Measurements from ENCODE around the gene LTBP3. TPM values are rescaled to one million over a fixed set of nuclear protein-coding genes. Genes with fewer than 3 reads are reported as not detected.

LTBP3 gene
- total and polyA plus RNA-seq, 9 of the 15 experiments (the other 6 are each of a cell fraction or from before 2014, with no cell fraction given): 0.06 to 20.5 (median 4.8) TPM

- TF ChIP-seq ZNF518B (CRISPR knock-in tag; IDR thresholded peaks at IDR 0.05) (0 out of 2 replicates have a peak, but pooled peaks have one; percentile 24), POLR2AphosphoS5 (IDR thresholded peaks at IDR 0.05; ENCODE audit: control insufficient read depth, insufficient read depth, low read depth, low read length) (peak; percentile 90), HDAC3 (IDR thresholded peaks at IDR 0.05; ENCODE audit: borderline replicate concordance, partially characterized antibody) (peak; percentile 38), ELF2 (CRISPR knock-in tag; IDR thresholded peaks at IDR 0.05) (0 out of 2 replicates have a peak, but pooled peaks have one; percentile 5), ZBTB33 (CRISPR knock-in tag; IDR thresholded peaks at IDR 0.05) (peak; percentile 36; the same call in 1 of the 2 replicates), ZNF740 (CRISPR knock-in tag; IDR thresholded peaks at IDR 0.05) (peak; percentile 54), ZNF740 (tag; IDR thresholded peaks at IDR 0.05) (peak in 1 of 2 experiments; percentile 49; a peak in 1 of 4 replicates), TEAD4 (IDR thresholded peaks at IDR 0.05; ENCODE audit: low read length) (peak; percentile 11; the same call in 1 of the 2 replicates), TEAD4 (CRISPR knock-in tag; IDR thresholded peaks at IDR 0.05; ENCODE audit: borderline replicate concordance) (no peak), ZFX (CRISPR knock-in tag; IDR thresholded peaks at IDR 0.05) (peak; percentile 27; the same call in 1 of the 2 replicates), SMAD3 (CRISPR knock-in tag; conservative IDR thresholded peaks at IDR 0.05) (peak; percentile 52), ZNF583 (CRISPR knock-in tag; IDR thresholded peaks at IDR 0.05) (no peak), ARID4B (CRISPR knock-in tag; IDR thresholded peaks at IDR 0.05) (peak; percentile 43; the same call in 1 of the 2 replicates), ZFP30 (CRISPR knock-in tag; IDR thresholded peaks at IDR 0.05; ENCODE audit: borderline replicate concordance) (peak; percentile 40; the same call in 1 of the 2 replicates), CSDE1 (IDR thresholded peaks at IDR 0.05) (peak in 1 of 2 experiments; percentile 15; a peak in 1 of 4 replicates)
Observed at GRCh38 chr11:65501472-65502273, 56.5 kb downstream of the LTBP3 start (continued).
